ENCODE results near the gene FDX2. TPM values are rescaled to one million over a fixed set of nuclear protein-coding genes. Genes with fewer than 3 reads are reported as not detected.
A peak's percentile ranks its signal among the peaks of the same experiment; 100 is the strongest.

FDX2 gene
- total and polyA plus RNA-seq, 2 of the 13 experiments (the other 11 are each of a cell fraction or from before 2014, with no cell fraction given) = 21.0 to 24.7 TPM

GRCh38 chr19:10334588-10335351 lies 19.0 kb upstream of the FDX2 start (continued):
- TF ChIP-seq ZNF513 (CRISPR knock-in tag; conservative IDR thresholded peaks at IDR 0.05) (no peak), ZNF142 (CRISPR knock-in tag; IDR thresholded peaks at IDR 0.05) (no peak), ZNF567 (CRISPR knock-in tag; IDR thresholded peaks at IDR 0.05; ENCODE audit: borderline replicate concordance) (no peak), RCOR2 (CRISPR knock-in tag; IDR thresholded peaks at IDR 0.05) (no peak), TAF1 (CRISPR knock-in tag; IDR thresholded peaks at IDR 0.05) (peak; percentile 60; the same call in 1 of the 2 replicates), MXD3 (CRISPR knock-in tag; IDR thresholded peaks at IDR 0.05) (0 out of 2 replicates have a peak, but pooled peaks have one; percentile 41), ZNF547 (CRISPR knock-in tag; IDR thresholded peaks at IDR 0.05) (no peak; the same call in 1 of the 2 replicates), ZNF224 (CRISPR knock-in tag; IDR thresholded peaks at IDR 0.05) (no peak), CERS6 (CRISPR knock-in tag; IDR thresholded peaks at IDR 0.05) (no peak), HDAC2 (CRISPR knock-in tag; IDR thresholded peaks at IDR 0.05) (0 out of 2 replicates have a peak, but pooled peaks have one; percentile 32), ZNF703 (CRISPR knock-in tag; IDR thresholded peaks at IDR 0.05; ENCODE audit: borderline replicate concordance) (no peak), FUBP1 (CRISPR knock-in tag; IDR thresholded peaks at IDR 0.05; ENCODE audit: borderline replicate concordance) (no peak), BCLAF1 (IDR thresholded peaks at IDR 0.05) (no peak), HMG20A (CRISPR knock-in tag; IDR thresholded peaks at IDR 0.05; ENCODE audit: borderline replicate concordance) (no peak), PLRG1 (conservative IDR thresholded peaks at IDR 0.05) (no peak)
